Memory B cell (primary cell): ENCODE measurements around the gene CDC42EP4.

ENCODE experiments used
- ATAC-seq: fragments of 150-1000 bp; cut with Tn5 transposase; 2 replicates; pipeline ENCODE4 v1.10.0; 2021; ENCODE audit warnings: low read depth, mild to moderate bottlenecking, moderate library complexity
- DNase-seq, 2 donors: peaks; one replicate each; pipeline ENCODE4 v3.0.0; 2022; ENCODE audit warnings: low spot score in 2 of 2
- H3K27ac Mint-ChIP-seq: one replicate; pipeline ENCODE4 v1.8.0; 2022; ENCODE audit warnings: mild to moderate bottlenecking, moderate library complexity, mixed read lengths
- H3K27me3 Mint-ChIP-seq: one replicate; pipeline ENCODE4 v1.8.0; 2022; ENCODE audit warnings: mixed read lengths
- H3K36me3 Mint-ChIP-seq: one replicate; pipeline ENCODE4 v1.8.0; 2022; ENCODE audit warnings: mild to moderate bottlenecking, mixed read lengths
- H3K4me1 Mint-ChIP-seq: one replicate; pipeline ENCODE4 v1.8.0; 2022; ENCODE audit warnings: mixed read lengths
- H3K4me3 Mint-ChIP-seq: one replicate; pipeline ENCODE4 v1.8.0; 2022; ENCODE audit warnings: mild to moderate bottlenecking, moderate library complexity, mixed read lengths
- H3K9me3 Mint-ChIP-seq: one replicate; pipeline ENCODE4 v1.8.0; 2022; ENCODE audit warnings: mixed read lengths

CDC42EP4 gene

GRCh38 chr17:73234736-73235135 lies 77.1 kb downstream of the CDC42EP4 start:
- no peak for ATAC-seq
- Mint-ChIP-seq H3K9me3 (no peaks in the 10 kb centered on the region), H3K4me3 (no peak overlapping the region), H3K36me3 (peaks cover 10% of the 10 kb centered on the region), H3K27ac (no peak overlapping the region), H3K4me1 (peaks cover 21% of the 10 kb centered on the region), H3K27me3 (no peaks in the 10 kb centered on the region)
- DNase-seq = no peak
